Airway epithelial cell (primary cell): ENCODE data around the gene BCL11B. TPM values are rescaled to one million over a fixed set of nuclear protein-coding genes. Genes with fewer than 3 reads are reported as not detected.

Experiments
- total RNA-seq: library from RNA; depleted of rRNA; stranded (reverse); fragments of >200 nt; gene quantifications from 2 replicates; pipeline ENCODE4 v1.2.3, GENCODE V29; 2015

Gene BCL11B
- 6.6 and 10.1 TPM in 2 replicates for total RNA-seq

DNA sequence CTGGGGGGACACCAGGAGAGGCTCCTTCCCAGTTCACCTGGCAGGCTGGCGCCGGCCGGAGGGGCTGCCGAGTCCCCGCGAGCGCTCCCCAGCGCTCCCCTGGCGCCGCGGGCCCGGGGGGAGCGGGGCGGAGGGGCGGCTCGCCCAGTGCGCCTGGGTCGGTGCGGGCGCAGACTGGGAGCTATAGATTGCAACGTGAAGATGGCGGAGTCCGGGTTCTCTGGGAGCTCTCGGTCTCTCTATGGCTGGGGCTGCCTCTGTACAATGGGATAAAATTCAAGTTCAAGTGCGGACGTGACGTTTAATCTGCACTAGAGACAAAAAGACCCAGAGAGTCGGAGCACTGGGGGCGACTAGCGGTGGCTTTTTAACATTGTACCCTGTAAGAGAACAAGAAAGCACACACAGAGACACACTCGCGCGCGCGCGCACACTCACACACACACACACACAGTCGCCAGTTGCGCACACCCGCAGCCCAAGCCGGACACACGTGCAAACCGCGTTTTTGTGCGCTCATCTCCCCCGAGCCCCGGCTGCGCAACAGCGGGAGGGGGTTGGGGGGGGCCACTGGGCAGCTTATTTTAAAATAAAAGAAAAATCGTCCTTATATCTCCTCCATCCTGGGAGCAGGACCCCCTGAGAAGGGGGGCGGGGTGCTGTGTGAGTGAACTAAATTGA is at the start of gene BCL11B:
Gene BCL11B (minus strand): TSS at position 247 of the 681 bp plus-strand sequence. CDS start 979 bp downstream, outside the sequence.

Other genes starting within 250 kb of the BCL11B start
- gene SETD3, start 208.7 kb upstream of the BCL11B start, total RNA-seq: 37.1 and 44.3 TPM in 2 replicates
- 7.5 and 16.9 TPM in 2 replicates for gene CCNK, start 209.2 kb upstream of the BCL11B start, total RNA-seq